Mesenchymal stem cell (in vitro differentiated cells and primary cell): ENCODE measurements around the gene ELF2.
"Not testable (repeated sequence)": the region's sequence is repeated elsewhere in the genome, so short reads cannot be mapped to it uniquely, and the experiment has no call there.

ENCODE experiments used
- DNase-seq: peaks from one replicate; pipeline ENCODE4 v3.0.0-alpha.2; 2013
- H2AFZ ChIP-seq: one replicate; pipeline ENCODE4 v1.6.1; 2013; ENCODE audit warnings: low read depth, mild to moderate bottlenecking, control low read depth, inconsistent platforms, low read length, moderate library complexity
- H2AK5ac ChIP-seq: 2 replicates; pipeline ENCODE4 v1.6.1; 2013; ENCODE audit warnings: low read length, moderate library complexity, mild to moderate bottlenecking, inconsistent platforms; ENCODE audit not compliant: severe bottlenecking
- H2BK120ac ChIP-seq: one replicate; pipeline ENCODE4 v1.6.1; 2013; ENCODE audit warnings: low read depth, mild to moderate bottlenecking, inconsistent platforms, low read length, moderate library complexity
- H2BK12ac ChIP-seq, 2 experiments: one replicate each; pipeline ENCODE4 v1.6.1; 2013; ENCODE audit warnings: inconsistent platforms in 2 of 2, low read length in 2 of 2, mild to moderate bottlenecking in 2 of 2, moderate library complexity in 2 of 2, control low read depth in 1 of 2
- H2BK15ac ChIP-seq: one replicate; pipeline ENCODE4 v1.6.1; 2013; ENCODE audit warnings: mild to moderate bottlenecking, low read depth, inconsistent platforms; ENCODE audit not compliant: poor library complexity, severe bottlenecking
- H2BK5ac ChIP-seq: 2 replicates; pipeline ENCODE4 v1.6.1; 2013; ENCODE audit warnings: low read depth, mild to moderate bottlenecking, low read length, control low read depth, inconsistent platforms; ENCODE audit not compliant: poor library complexity, severe bottlenecking
- H3K14ac ChIP-seq, 2 experiments: one replicate each; pipeline ENCODE4 v1.6.1; 2013; ENCODE audit warnings: inconsistent platforms in 2 of 2, low read length in 2 of 2, control low read depth in 1 of 2, mild to moderate bottlenecking in 1 of 2, moderate library complexity in 1 of 2
- H3K18ac ChIP-seq, 2 experiments: one replicate each; pipeline ENCODE4 v1.6.1; 2013; ENCODE audit warnings: inconsistent platforms in 2 of 2, low read length in 2 of 2, control low read depth in 1 of 2, low read depth in 1 of 2, mild to moderate bottlenecking in 1 of 2
- H3K23ac ChIP-seq, 2 experiments: one replicate each; pipeline ENCODE4 v1.6.1; 2013; ENCODE audit warnings: inconsistent platforms in 2 of 2, low read length in 2 of 2, mild to moderate bottlenecking in 2 of 2, moderate library complexity in 2 of 2, control low read depth in 1 of 2
- H3K27ac ChIP-seq: 2 replicates; pipeline ENCODE4 v1.5.1; 2013; ENCODE audit warnings: mild to moderate bottlenecking, moderate library complexity, low read length, control low read depth, inconsistent platforms; ENCODE audit not compliant: poor library complexity, severe bottlenecking
- H3K27me3 ChIP-seq, 2 experiments: 2 replicates each; pipeline versions ENCODE4 v1.6.1 to v1.7.0; 2013; ENCODE audit warnings: low read length in 2 of 2, mild to moderate bottlenecking in 2 of 2, moderate library complexity in 2 of 2, control low read depth in 1 of 2, inconsistent platforms in 1 of 2; ENCODE audit not compliant: control insufficient read depth in 1 of 2, insufficient read depth in 1 of 2
- H3K36me3 ChIP-seq, 2 experiments: 2 replicates each; pipeline versions ENCODE4 v1.6.1 to v1.7.0; 2013; ENCODE audit warnings: low read length in 2 of 2, control low read depth in 1 of 2, inconsistent platforms in 1 of 2, low read depth in 1 of 2, mild to moderate bottlenecking in 1 of 2; ENCODE audit not compliant: insufficient read depth in 2 of 2, control insufficient read depth in 1 of 2
- H3K4ac ChIP-seq, 2 experiments: one replicate each; pipeline ENCODE4 v1.6.1; 2013; ENCODE audit warnings: inconsistent platforms in 2 of 2, low read length in 2 of 2, mild to moderate bottlenecking in 2 of 2, moderate library complexity in 2 of 2, control low read depth in 1 of 2, low read depth in 1 of 2
- H3K4me1 ChIP-seq: 2 replicates; pipeline ENCODE4 v1.6.1; 2013; ENCODE audit warnings: low read depth, low read length, control low read depth; ENCODE audit not compliant: control insufficient read depth, insufficient read depth
- H3K4me2 ChIP-seq: 2 replicates; pipeline ENCODE4 v1.6.1; 2013; ENCODE audit warnings: low read length, mild to moderate bottlenecking, inconsistent platforms; ENCODE audit not compliant: poor library complexity, severe bottlenecking
- H3K4me3 ChIP-seq, 2 experiments: 2 replicates each; pipeline versions ENCODE4 v1.5.1 to v1.7.0; 2013; ENCODE audit warnings: low read length in 2 of 2, mild to moderate bottlenecking in 2 of 2, control low read depth in 1 of 2, low read depth in 1 of 2; ENCODE audit not compliant: insufficient read depth in 1 of 2
- H3K79me1 ChIP-seq: replicated peaks from 2 replicates; pipeline ENCODE4 v1.6.1; 2013; ENCODE audit warnings: mild to moderate bottlenecking, control low read depth, low read length, inconsistent platforms; ENCODE audit not compliant: poor library complexity, severe bottlenecking
- H3K9ac ChIP-seq: 2 replicates; pipeline ENCODE4 v1.7.0; 2013; ENCODE audit warnings: mild to moderate bottlenecking, low read length, moderate library complexity
- H3K9me3 ChIP-seq: 2 replicates; pipeline ENCODE4 v1.7.0; 2013; ENCODE audit warnings: mild to moderate bottlenecking, low read length; ENCODE audit not compliant: control insufficient read depth
- H4K8ac ChIP-seq: one replicate; pipeline ENCODE4 v1.6.1; 2013; ENCODE audit warnings: inconsistent platforms, mild to moderate bottlenecking, low read length, moderate library complexity
- H4K91ac ChIP-seq: one replicate; pipeline ENCODE4 v1.6.1; 2013; ENCODE audit warnings: mild to moderate bottlenecking, low read length, inconsistent platforms
- WGBS: methylation state at CpG from one replicate; pipeline ENCODE4 v1.1.7; 2013; ENCODE audit warnings: mixed read lengths; 5-methylcytosine and 5-hydroxymethylcytosine counted together

ELF2 gene

DNA sequence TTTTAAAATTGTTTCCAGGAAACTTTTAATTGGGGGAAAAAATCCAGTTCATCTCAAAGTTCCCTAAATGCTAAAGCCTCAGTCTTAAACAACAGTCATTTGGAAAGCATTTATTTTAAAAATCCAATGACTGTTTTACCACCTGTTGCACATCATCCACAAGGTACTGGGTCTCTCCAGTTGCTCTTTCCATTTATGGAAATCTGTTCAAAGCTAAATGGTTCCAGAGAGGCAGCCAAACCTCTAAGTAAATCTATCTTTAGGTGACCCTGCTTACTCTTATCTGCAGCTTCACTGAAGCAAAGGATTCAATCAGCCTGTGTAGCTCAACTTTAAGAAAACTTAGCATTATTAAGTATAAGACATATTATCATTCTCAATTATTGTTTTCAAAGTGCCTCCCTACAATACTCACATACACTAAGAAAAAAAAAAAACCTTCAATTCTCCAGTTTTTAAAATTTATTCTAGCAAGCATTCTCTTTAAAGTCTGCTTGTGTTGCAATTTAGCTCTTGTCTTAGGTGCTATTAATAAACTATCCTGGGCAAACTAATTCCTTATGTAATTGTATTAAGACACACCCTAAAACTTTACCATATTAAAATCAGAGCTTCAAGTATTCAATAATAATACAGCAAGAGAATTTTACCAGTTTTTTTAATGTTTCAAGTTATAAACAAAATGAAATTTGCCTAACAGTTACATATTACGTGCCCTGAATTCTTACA is 100.8 kb downstream of the ELF2 start:
- H2AK5ac ChIP-seq = no peak overlapping the region
- peaks cover 2 to 30% of the 10 kb centered on the region in 2 experiments for H3K36me3 ChIP-seq
- no peak overlapping the region for H3K27ac ChIP-seq
- H3K27me3 ChIP-seq = no peaks in the 10 kb centered on the region
- H3K9me3 ChIP-seq = no peaks in the 10 kb centered on the region
- no peak overlapping the region for H3K4me2 ChIP-seq
- H3K79me1 ChIP-seq = peaks cover 6% of the 10 kb centered on the region
- no peak overlapping the region for H3K4me3 ChIP-seq
- no peak overlapping the region for H3K14ac ChIP-seq
- no peak overlapping the region for H3K9ac ChIP-seq
- DNase-seq = no peak
- no peak overlapping the region for H2BK12ac ChIP-seq
- H2AFZ ChIP-seq = no peak overlapping the region
- H3K23ac ChIP-seq = no peak overlapping the region
- no peak overlapping the region for H2BK120ac ChIP-seq
- WGBS = no CpG with 5 or more reads among the region's 1 CpG
- H3K18ac ChIP-seq = no peak overlapping the region
- H3K4me1 ChIP-seq = peaks cover 1% of the 10 kb centered on the region
- no peak overlapping the region for H2BK5ac ChIP-seq
- H4K91ac ChIP-seq = no peak overlapping the region
- no peak overlapping the region for H4K8ac ChIP-seq
- no peak overlapping the region for H2BK15ac ChIP-seq
- no peak overlapping the region for H3K4ac ChIP-seq

DNA sequence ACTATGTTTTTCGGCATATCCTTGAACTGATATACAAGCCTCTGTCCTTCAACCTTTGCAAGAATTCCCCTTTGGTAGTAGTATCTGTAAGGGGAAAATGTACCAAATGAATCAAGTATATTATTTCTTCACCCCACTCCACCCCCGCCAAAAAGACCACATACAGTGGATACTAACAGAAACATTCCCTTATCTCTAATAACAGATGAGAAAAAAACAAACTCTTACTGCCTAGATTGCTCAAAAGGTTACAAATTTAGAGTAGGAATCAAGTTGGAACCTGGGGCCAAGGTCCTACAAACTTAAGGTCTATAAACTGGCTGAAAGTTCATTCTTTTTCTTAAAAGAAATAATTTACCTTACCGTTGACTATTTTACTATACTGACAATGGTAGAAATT is 116.4 kb downstream of the ELF2 start:
- Histone ChIP-seq H3K4ac (no peak overlapping the region), H2AFZ (no peak overlapping the region), H3K36me3 (peaks cover 25 to 95% of the 10 kb centered on the region in 2 experiments), H3K27me3 (no peaks in the 10 kb centered on the region), H3K14ac (no peak overlapping the region), H2BK120ac (no peak overlapping the region), H3K23ac (no peak overlapping the region), H3K18ac (no peak overlapping the region), H3K79me1 (peaks cover 16% of the 10 kb centered on the region), H4K8ac (no peak overlapping the region), H3K27ac (no peak overlapping the region), H2BK12ac (no peak overlapping the region), H3K9ac (no peak overlapping the region), H3K9me3 (no peaks in the 10 kb centered on the region), H3K4me1 (no peaks in the 10 kb centered on the region), H2AK5ac (no peak overlapping the region), H2BK5ac (no peak overlapping the region), H3K4me2 (no peak overlapping the region), H2BK15ac (no peak overlapping the region), H3K4me3 (no peak overlapping the region), H4K91ac (no peak overlapping the region)
- no peak for DNase-seq
- 100% methylated on average over 1 of the region's 3 CpGs for WGBS

DNA sequence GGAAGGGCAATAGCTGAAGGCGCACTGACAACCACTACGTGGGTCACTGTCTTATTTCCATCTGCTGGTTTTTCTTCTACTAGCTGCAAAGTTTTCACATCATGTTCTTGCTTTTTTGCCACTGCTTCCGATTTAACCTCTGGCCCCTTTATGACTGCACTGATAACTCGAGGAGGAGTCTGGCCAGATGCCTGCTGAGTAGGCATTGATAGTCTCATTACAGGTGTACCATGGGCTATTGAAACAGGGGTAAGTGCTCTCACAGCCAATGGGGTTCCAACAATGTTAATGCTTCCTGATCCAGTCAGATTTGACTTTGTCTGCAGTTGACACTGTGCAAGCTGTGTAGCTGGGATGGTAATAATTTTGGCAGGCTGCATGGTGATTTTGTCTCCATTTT is 118.0 kb downstream of the ELF2 start:
- H3K4me1 ChIP-seq, H3K4ac ChIP-seq: not testable (repeated sequence)
- 91% methylated on average over 4 of the region's 4 CpGs for WGBS

GRCh38 chr4:139054791-139055505 is 122.1 kb downstream of the ELF2 start:
- H2AFZ ChIP-seq = no peak overlapping the region

More for the DNA sequence above, 118.0 kb downstream of the ELF2 start:
- H2BK12ac ChIP-seq, H3K4me3 ChIP-seq, H3K14ac ChIP-seq, H4K8ac ChIP-seq, H2AK5ac ChIP-seq, H3K9ac ChIP-seq, H3K27me3 ChIP-seq, H3K4me2 ChIP-seq, H3K9me3 ChIP-seq, H3K18ac ChIP-seq, H3K23ac ChIP-seq, DNase-seq, H2BK5ac ChIP-seq, H3K27ac ChIP-seq, H2AFZ ChIP-seq, H4K91ac ChIP-seq, H2BK15ac ChIP-seq, H2BK120ac ChIP-seq: not testable (repeated sequence)
- peaks cover 16 to 95% of the 10 kb centered on the region in 2 experiments for H3K36me3 ChIP-seq
- peaks cover 10% of the 10 kb centered on the region for H3K79me1 ChIP-seq

More at GRCh38 chr4:139054791-139055505, 122.1 kb downstream of the ELF2 start:
- H4K91ac ChIP-seq = no peak overlapping the region
- DNase-seq = no peak
- H3K36me3 ChIP-seq = peaks cover 14 to 71% of the 10 kb centered on the region in 2 experiments
- no peak overlapping the region for H3K14ac ChIP-seq
- H3K4ac ChIP-seq = no peak overlapping the region
- H4K8ac ChIP-seq = no peak overlapping the region
- peak overlapping the region; percentile 12 for H3K27ac ChIP-seq
- no peak overlapping the region for H3K4me3 ChIP-seq
- H3K23ac ChIP-seq = no peak overlapping the region
- no peaks in the 10 kb centered on the region for H3K27me3 ChIP-seq
- no peak overlapping the region for H2AK5ac ChIP-seq
- H3K79me1 ChIP-seq = peaks cover 12% of the 10 kb centered on the region
- H3K9ac ChIP-seq = no peak overlapping the region
- no peaks in the 10 kb centered on the region for H3K9me3 ChIP-seq
- H2BK15ac ChIP-seq = no peak overlapping the region
- H2BK5ac ChIP-seq = no peak overlapping the region
- H2BK12ac ChIP-seq = no peak overlapping the region
- WGBS = 10% methylated on average over 1 of the region's 1 CpG
- H3K4me1 ChIP-seq = no peaks in the 10 kb centered on the region
- peak overlapping the region; percentile 2 for H3K4me2 ChIP-seq
- H2BK120ac ChIP-seq = no peak overlapping the region
- H3K18ac ChIP-seq = no peak overlapping the region
